NT2/D1 (cell line): ENCODE data around the gene IL12RB1.

ENCODE experiments used
- SUZ12 ChIP-seq: IDR thresholded peaks from 2 replicates; pipeline ENCODE4 v1.6.1; 2011; ENCODE audit not compliant: insufficient read length, insufficient read depth; ENCODE audit errors: extremely low read depth
- YY1 ChIP-seq: IDR thresholded peaks from 2 replicates; pipeline ENCODE4 v1.6.1; 2011; ENCODE audit not compliant: insufficient read length, insufficient read depth
- ZNF274 ChIP-seq: IDR thresholded peaks from 2 replicates; pipeline ENCODE4 v1.6.1; 2011; ENCODE audit warnings: mild to moderate bottlenecking, low read depth, low read length

DNA sequence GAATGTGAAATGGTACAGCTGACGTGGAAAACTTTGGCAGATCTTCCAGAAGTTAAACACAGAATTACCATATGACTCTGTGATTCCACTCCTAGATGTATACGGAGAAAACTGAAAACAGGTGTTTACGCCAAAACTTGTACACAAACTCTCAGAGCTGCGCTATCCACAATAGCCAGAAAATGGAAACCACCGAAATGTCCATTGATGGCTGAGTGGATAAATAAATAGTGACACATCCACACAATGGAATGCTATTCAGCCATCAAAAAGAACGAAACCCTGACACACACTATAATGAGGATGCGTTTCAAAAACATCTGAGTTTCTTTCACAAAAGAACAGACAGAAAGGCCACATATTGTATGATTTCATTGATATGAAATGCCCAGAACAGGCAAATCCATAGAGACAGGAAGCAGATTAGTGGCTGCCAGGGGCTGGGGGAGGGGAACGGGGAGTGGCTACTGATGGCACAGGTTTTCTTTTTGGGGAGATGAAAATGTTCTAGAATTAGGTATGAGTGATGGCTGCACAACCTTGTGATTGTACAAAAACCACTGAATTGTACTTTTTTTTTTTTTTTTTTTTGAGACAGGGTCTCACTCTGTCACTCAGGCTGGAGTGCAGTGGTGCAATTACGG is 33.0 kb downstream of the IL12RB1 start:
- TF ChIP-seq YY1 (no peak), SUZ12 (no peak), ZNF274 (no peak)
